AG04449 (cell line): Measurements from ENCODE around the gene ASPG.
A peak's percentile ranks its signal among the peaks of the same experiment; 100 is the strongest.

Experiments
- CTCF ChIA-PET: fragments of 350-600 bp; formaldehyde crosslinking; extraction: SDS; loops from one replicate; lab custom pipeline; 2021; ENCODE audit warnings: antibody characterized with exemption; lab: Yijun Ruan, JAX
- POLR2A ChIA-PET: fragments of 400-600, 350-600 bp; formaldehyde crosslinking; extraction: SDS; loops from one replicate; lab custom pipeline; 2020; ENCODE audit warnings: antibody characterized with exemption, inconsistent platforms; lab: Yijun Ruan, JAX
- DNase-seq: peaks from one replicate; pipeline ENCODE4 v3.0.0-alpha.2; 2010; ENCODE audit warnings: low read depth, low spot score
- H3K4me3 ChIP-seq: 2 replicates; pipeline ENCODE4 v1.5.1; 2011; ENCODE audit warnings: low read depth, mild to moderate bottlenecking, control low read depth, low read length
- CTCF ChIP-seq: IDR thresholded peaks from one replicate; pipeline ENCODE4 v1.5.1; 2011; ENCODE audit warnings: mild to moderate bottlenecking, moderate library complexity, low read length, control low read depth, inconsistent platforms; ENCODE audit not compliant: insufficient read depth; ENCODE audit errors: missing control alignments

Gene ASPG

GRCh38 chr14:104069541-104069940 lies 16.0 kb upstream of the ASPG start:
- TF ChIP-seq CTCF: no peak
- ChIA-PET POLR2A (no interaction called here), CTCF (no interaction called here)
- no peak overlapping the region for H3K4me3 ChIP-seq
- DNase-seq: no peak

- POLR2A ChIA-PET: no interaction called here
- TF ChIP-seq CTCF: no peak
- CTCF ChIA-PET: no interaction called here
- DNase-seq: no peak
- no peak overlapping the region for H3K4me3 ChIP-seq
Measured at GRCh38 chr14:104072586-104072985, 12.9 kb upstream of the ASPG start.

- CTCF ChIA-PET: interaction anchor here (1.0 kb wide), 1 partner anchor 14 kb away, joined by 3 read pairs; no protein-coding TSS in a partner anchor
- no peak for DNase-seq
- H3K4me3 ChIP-seq: no peak overlapping the region
- POLR2A ChIA-PET: no interaction called here
- no peak for TF ChIP-seq CTCF
Measured at GRCh38 chr14:104073764-104074163, 11.7 kb upstream of the ASPG start.

DNA sequence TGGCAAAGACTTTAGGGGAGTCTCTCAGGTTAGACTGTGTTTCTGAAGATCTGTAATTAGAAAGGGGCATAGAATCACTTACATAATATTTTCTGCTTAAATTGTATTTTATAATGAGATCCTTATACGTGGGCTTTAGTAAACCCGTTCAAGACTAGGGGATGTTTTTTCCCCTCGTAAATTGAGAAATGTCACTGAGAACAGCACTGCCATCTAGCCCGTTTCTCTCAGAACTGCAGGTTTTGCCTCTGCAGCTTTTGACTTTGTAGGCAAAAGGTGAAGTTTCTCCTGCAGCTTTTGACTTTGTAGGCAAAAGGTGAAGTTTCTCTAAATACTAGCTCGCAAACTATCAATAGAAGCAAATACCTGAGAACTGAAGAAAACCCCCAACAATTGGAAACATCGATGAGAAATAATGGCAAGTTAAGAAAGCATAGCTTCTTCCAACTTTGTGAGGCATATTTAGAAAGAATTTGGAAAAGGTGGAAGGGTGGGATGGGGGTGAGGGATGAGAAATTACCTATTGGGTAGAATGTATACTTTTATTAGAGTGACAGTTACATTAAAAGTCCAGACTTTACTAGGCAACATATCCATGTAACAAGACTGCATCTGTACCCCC lies 9.9 kb upstream of the ASPG start:
- peak; percentile 10 for TF ChIP-seq CTCF
- no peak for DNase-seq
- ChIA-PET CTCF (interaction anchor here (0.8 to 3.7 kb wide), 7 partner anchors 9 to 489 kb away, joined by 3 to 27 read pairs (median 4); partner anchors contain the start of gene ASPG), POLR2A (no interaction called here)
- no peak overlapping the region for H3K4me3 ChIP-seq

DNA sequence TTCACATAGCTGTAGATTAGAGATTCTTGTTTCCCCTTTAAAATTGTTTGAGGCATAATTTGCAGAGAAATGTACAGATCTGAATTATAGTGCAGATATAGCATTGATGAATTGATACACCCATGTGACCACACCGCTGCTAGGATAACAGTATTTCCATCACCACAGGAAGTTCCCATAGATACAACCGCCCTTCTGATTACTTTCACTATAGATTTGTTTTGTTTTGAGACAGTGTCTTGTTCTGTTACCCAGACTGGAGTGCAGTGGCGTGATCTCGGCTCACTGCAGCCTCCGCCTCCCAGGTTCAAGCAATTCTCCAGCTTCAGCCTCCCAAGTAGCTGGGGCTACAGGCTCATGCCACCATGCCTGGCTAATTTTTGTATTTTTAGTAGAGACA lies 8.8 kb upstream of the ASPG start:
- POLR2A ChIA-PET: no interaction called here
- TF ChIP-seq CTCF: no peak
- H3K4me3 ChIP-seq: no peak overlapping the region
- CTCF ChIA-PET: interaction anchor here (1.1 to 4.5 kb wide), 12 partner anchors 8 to 563 kb away, joined by 3 to 29 read pairs (median 6); partner anchors contain the start of gene ASPG
- no peak for DNase-seq

DNA sequence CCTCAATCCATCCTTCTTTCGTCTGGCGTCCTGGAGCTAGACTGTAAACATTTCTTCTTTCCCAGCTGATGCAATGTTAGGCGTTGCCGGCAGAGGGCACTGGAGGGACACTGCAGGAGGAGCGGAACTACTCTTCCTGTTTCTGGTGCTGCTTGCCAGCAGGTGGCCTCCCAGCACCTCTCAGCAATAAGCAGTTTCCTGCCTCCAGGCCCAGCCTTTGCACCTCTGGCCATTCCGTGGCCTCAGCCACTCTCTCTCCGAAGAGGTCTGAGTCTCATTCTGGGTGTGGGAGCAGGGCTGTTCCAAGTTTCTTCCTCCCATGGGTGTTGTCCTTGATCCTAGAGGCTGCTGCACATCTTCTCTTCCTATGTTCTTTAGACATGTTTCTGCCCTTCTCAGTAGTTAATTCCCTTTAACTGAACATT lies 7.5 kb upstream of the ASPG start:
- CTCF ChIA-PET: interaction anchor here (0.6 to 4.5 kb wide), 34 partner anchors 10 to 631 kb away, joined by 3 to 29 read pairs (median 4); no protein-coding TSS in a partner anchor
- DNase-seq: peak; percentile 52
- POLR2A ChIA-PET: no interaction called here
- peak; percentile 99 for TF ChIP-seq CTCF
- no peak overlapping the region for H3K4me3 ChIP-seq
